NCI-H774 (cell line): ENCODE results near the gene HCCS.
A peak's percentile ranks its signal among the peaks of the same experiment; 100 is the strongest.
"Not testable (repeated sequence)": the region's sequence is repeated elsewhere in the genome, so short reads cannot be mapped to it uniquely, and the experiment has no call there.

ENCODE experiments used
- DNase-seq: peaks from one replicate; lab custom pipeline; 2025; lab: John Stamatoyannopoulos, UW

HCCS gene

GRCh38 chrX:11123087-11123486 is 12.0 kb downstream of the HCCS start:
- DNase-seq: not testable (repeated sequence)

DNA sequence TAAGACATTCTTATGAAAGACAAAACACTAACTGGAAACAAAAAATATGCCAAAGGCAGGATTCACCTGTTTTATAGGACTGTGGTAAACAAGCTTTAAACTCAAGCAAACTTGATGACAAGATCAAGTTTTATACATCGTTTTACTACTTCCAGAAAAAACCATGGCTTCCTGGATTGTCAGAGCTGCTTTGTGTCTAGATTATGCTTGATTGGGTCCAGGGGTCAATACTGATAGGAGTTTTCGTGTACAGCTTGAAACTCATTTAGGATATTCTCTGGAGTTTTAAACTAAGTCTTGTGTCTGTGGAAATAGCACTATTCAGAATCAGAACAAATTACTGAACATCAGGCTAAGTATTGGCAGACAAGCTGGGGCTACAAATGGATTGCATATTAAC is 13.0 kb downstream of the HCCS start:
- no peak for DNase-seq

DNA sequence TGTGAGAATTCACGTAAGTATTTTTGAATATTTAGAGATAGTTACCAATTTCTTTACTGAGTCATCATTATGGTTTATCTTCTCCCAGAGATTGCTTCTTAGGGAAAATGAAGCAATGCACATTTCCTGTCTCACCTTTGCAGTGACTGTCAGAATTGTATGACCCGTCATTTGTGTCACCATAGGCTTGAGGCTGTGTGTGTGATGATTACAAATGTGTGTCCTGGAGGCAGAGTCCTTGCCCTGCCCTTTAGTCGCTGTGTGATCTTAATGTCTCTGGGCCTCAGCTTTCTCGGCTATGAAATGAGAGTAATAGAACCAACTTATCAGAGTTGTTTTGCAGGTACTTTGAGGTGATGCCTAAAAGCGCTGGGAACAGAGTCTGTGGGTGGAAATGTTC is 13.9 kb downstream of the HCCS start:
- DNase-seq: no peak

- DNase-seq: no peak
Observed at GRCh38 chrX:11129534-11130105, 18.5 kb downstream of the HCCS start.

DNA sequence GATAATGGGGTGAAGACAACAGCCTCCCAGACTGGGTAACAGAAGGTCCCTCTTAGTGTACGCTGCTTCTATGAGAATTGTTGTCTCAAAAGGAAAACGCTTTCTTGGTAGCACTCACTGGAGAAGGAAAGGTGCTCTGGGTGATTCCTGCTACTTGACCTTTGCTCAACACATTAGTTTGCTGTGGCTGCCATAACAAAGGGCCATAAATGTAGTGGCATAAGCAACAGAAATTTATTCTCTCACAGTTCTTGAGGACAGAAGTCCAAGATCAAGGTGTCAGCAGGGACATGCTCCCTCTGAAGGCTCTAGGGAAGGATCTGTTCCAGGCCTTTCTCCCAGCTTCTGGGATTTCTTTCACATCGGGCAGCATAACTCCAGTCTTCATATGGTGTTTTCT is 19.0 kb downstream of the HCCS start:
- DNase-seq: no peak

DNA sequence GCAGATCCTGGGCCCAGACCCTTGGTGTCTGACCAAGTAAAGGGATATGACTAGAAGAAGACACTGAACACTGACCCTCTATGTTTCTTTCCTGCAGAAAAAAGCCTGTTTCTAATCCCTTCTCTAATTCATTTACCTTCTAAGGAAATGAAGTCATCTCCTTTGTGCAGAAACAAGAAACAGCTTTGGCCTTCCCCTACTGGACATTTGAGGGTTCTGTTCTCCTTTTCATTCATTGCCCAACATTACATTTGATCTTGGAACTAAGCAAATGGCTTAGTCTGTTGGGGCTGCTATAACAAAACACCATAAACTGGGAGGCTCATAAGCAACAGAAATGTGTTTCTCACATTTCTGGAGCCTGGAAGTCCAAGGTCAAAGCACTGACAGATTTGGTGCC is 20.0 kb downstream of the HCCS start:
- no peak for DNase-seq

DNA sequence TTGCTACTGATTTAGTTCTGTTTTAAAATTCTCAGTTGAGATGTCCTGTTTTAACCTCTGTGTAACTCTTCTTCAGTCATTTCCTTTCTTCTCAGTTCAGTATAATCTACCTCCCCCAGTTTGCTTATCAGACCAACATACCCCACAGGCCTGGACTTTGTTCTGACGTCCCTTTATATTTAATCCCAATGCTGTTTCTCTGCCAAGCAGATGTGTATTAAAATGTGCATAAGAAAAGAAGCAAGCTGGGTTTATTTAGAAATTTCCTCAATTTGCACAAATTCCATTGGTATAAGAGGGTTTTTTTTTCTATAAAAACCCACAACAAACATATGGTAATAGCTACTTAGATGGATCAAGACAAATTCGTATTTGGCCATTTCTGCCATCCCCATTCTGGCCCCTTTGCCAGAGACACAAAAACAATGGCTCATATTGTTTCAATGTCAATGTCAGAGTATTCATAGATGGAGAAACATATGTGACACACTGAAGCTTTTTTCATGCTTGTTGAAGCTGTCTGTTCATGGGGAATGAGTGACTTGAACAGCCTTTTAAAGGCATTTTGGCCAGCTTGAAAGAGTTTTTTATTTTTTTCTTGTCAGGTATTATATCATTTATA is 24.5 kb downstream of the HCCS start:
- no peak for DNase-seq

- DNase-seq: no peak
Observed at GRCh38 chrX:11137543-11138139, 26.5 kb downstream of the HCCS start.

GRCh38 chrX:11138498-11139390 is 27.6 kb downstream of the HCCS start:
- DNase-seq: no peak

DNA sequence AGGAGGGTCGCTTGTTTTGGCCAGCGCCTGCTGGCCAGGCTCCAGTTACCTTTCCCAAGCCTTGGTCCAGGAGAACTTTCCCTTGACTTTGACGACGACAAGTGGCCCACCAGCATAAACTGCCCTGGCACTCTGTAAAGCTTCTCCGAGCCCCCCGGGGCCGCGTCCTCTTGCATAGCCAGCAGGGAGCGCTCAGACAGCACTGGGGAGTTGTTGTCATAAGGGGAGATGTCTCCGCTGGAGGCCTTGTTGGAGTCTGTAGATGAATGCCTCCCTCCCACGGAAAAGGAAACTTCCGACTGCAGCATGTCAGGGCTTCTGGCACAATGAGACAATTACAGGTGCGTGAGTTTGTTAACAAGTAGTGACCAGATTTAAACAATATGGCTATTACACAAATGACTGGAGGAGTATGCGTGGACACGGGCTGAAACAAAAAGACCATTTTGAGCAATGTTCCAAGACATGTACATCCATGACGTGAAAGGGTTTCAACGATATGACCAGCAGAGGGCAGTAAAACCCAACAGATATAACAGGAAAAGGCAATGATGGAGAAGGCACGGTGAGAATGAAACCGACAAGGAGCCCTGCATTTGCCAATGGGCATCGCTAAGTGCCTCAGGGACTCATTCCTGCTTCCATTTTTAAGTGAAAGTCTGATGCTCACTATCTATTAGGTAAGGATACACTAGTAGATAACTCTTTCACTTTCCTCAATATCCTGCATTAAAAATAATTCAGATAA is 33.0 kb downstream of the HCCS start:
- peak; percentile 52 for DNase-seq

DNA sequence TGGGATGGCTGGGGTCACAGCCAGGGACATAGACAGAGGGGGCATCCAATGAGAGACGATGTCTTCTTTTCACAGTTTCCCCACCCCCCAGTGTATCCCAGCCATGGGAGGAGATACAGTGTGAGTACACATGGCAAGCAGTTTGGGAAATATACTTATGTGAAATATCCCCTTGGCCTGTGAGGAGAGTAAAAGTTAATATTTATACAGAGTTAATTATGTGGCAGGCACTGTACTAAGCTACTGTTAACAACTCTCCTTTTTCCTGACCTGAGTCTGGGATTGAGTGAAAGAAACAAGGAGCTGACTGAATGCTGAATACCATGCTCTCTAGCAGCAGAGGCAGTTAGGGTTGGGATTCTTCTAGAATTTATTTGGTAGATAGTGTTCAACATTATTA is 35.3 kb downstream of the HCCS start:
- DNase-seq: no peak

DNA sequence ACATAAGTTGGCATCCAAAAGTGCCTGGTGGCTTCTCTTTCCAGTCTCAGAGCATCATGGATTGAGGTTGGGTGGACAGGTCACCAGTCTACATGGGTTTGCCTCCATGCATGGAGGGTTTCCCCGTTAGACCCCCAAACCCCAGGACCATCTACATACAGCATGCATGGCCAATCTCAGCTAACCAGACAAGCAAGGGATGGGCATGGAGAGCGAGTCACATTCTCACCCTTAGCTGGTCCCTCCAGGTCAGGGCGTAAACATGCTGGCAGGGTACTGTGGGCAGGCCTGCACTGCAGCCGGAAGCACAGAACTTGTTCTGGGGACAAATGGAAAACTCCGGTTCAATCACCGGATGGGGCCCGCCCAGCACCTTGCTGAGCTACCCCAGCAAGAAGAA is 37.3 kb downstream of the HCCS start:
- no peak for DNase-seq

- no peak for DNase-seq
Observed at GRCh38 chrX:11151799-11152559, 40.8 kb downstream of the HCCS start.

DNA sequence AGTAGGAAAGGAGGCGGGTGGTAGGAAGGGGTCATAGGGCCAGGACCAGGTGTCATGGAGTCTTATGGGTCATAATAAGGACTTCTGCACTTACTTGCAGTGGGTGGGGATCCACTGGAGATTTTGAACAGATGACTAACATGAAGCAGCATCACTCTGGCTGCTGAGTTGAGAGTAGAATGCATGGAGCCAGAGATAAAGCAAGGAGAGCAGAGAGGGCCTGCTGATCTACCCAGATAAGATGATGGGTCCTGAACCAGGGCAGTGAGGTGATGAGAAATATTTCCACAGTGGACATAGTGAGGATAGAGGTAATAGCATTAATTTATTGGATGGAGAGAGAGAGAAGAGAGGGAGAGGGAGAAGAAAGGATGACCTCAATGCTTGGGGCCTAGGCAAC is 48.0 kb downstream of the HCCS start:
- no peak for DNase-seq

DNA sequence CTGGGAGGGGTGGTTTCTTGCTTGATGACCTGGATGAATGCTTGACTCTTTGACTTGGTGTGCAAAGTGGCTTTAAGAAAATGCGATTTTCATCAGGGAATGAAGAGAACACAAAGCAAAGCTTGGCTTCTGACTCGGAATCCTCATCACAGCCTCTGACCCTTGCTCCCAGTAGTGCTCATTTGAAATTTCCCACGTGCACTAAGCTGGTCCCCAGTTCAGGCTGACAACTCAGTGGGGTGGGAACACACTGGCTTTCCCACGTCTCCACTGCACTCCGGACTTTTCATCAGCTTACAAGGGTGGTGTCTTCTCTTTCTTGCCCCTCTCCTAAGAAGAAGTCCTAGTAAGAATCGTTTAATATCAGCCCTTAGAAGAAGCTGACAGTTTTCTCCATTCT is 53.3 kb downstream of the HCCS start:
- no peak for DNase-seq

- DNase-seq: no peak
Observed at GRCh38 chrX:11171956-11172355, 60.8 kb downstream of the HCCS start.

DNA sequence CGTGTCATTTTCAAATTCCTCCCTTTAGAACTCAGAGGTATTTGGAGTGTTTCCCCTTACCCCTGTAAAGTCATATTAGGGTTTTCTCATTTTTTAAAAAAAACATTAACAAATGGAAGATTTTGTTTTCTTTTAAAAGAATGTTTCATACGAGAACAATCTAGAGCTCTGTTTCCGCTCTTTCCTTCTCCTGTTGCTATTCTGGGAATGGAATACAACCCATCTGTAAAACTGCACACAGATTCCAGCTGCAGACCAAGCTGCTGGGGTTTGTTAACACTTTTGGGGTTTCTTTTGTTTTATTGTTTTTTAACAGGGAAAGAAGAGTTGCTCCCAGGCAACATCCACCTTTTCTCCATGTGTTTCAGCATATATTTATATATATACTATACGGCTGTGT is 61.3 kb downstream of the HCCS start:
- DNase-seq: no peak
